PFSK-1 (cell line): ENCODE measurements around the gene SEPTIN1.
A peak's percentile ranks its signal among the peaks of the same experiment; 100 is the strongest.

Experiments
- FOXP2 ChIP-seq: optimal IDR thresholded peaks from 2 replicates; pipeline ENCODE3; 2011; ENCODE audit warnings: borderline replicate concordance, control low read depth, inconsistent platforms; ENCODE audit not compliant: insufficient read depth; ENCODE audit errors: extremely low read length, extremely low read depth
- POLR2AphosphoS5 ChIP-seq: IDR thresholded peaks from 2 replicates; pipeline ENCODE4 v1.6.1; 2012; ENCODE audit warnings: low read depth, mild to moderate bottlenecking, control low read depth, low read length, moderate library complexity
- REST ChIP-seq, 2 experiments: IDR thresholded peaks; 2 replicates each; pipeline versions ENCODE4 v1.6.1 to v1.8.0; 2011 to 2012; ENCODE audit warnings: low read depth in 2 of 2, low read length in 2 of 2, control low read depth in 1 of 2, inconsistent platforms in 1 of 2, mild to moderate bottlenecking in 1 of 2, moderate library complexity in 1 of 2; ENCODE audit not compliant: insufficient read depth in 1 of 2
- SIN3A ChIP-seq: IDR thresholded peaks from 2 replicates; pipeline ENCODE4 v1.6.1; 2012; ENCODE audit warnings: mild to moderate bottlenecking, low read length, moderate library complexity, borderline replicate concordance; ENCODE audit not compliant: insufficient read depth
- TAF1 ChIP-seq: IDR thresholded peaks from 2 replicates; pipeline ENCODE4 v1.6.1; 2012; ENCODE audit warnings: low read length, control low read depth, borderline replicate concordance; ENCODE audit not compliant: insufficient read depth

SEPTIN1 gene

GRCh38 chr16:30356401-30357084 is 25.8 kb downstream of the SEPTIN1 start:
- no peak for TF ChIP-seq POLR2AphosphoS5
- TF ChIP-seq TAF1: no peak
- no peak for TF ChIP-seq FOXP2
- no peak for TF ChIP-seq REST (IDR thresholded peaks at IDR 0.05; ENCODE audit: insufficient read depth in 1 of 2, low read depth in 2 of 2, low read length in 2 of 2)
- TF ChIP-seq SIN3A: no peak

DNA sequence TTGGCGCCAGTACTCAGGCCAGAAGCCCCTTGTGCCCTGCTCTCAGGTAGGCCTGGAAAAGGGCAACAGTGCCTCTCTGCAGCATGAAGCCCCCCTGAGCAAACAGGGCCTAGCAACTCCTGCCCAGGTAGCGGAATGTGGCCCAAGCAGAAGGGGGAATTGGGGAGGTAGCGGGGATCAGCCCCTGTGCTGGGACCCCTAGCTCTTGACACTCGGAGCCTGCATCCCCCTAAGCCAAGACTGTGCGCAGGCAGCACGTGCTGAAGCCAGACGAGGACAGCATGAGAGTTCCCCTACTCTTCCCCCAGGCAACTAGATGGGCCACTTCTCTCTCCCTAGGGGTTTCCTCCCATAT is 26.4 kb downstream of the SEPTIN1 start:
- TF ChIP-seq SIN3A (no peak), REST (IDR thresholded peaks at IDR 0.05; ENCODE audit: insufficient read depth in 1 of 2, low read depth in 2 of 2, low read length in 2 of 2) (no peak), FOXP2 (no peak), TAF1 (no peak), POLR2AphosphoS5 (no peak)

DNA sequence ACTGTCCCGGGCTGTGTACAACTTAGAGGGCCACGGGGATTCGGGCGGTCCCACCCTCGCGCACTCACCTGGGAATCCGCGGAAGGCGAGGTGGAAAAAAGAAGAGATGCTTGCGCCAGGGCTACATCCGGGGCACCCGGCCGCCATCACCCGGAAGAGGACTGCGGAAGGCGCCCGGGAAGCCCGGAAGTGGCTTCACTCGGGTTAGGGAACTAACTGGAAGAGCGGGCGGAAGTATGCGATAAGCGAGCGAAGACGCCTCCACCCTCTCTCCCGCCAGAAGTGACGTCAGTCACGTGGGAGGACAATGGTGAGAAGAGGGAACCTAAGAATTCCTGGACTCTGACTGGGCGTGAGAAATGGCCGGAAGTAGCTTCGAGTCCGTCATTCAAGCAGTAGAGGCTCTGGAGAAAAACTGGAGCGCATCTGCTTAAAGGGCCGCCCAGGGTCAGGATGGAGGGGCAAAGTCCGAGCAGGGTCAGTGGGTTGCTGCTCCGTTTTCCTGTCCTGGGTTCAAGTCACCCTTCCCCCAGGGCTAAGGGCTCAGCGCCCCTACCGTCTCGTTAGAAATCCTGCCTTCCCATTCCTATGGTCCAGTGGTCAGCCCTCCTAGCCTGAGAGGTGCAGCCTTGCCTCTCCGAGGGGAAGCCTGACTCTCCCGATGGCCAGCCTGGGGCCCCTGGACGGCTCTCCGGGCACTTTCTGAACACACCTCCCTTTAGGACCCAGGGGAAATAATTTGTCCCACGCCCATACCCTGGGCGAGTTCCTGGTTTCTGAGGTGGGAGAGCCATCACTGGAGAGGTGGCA is 27.0 kb downstream of the SEPTIN1 start, which contains the start of gene CD2BP2:
CD2BP2 (minus strand) TSS at position 165 of the 810 bp plus-strand sequence. CDS start 627 bp downstream, outside the sequence.
- TF ChIP-seq TAF1 (peak; percentile 92; the same call in 1 of the 2 replicates), REST (IDR thresholded peaks at IDR 0.05; ENCODE audit: insufficient read depth in 1 of 2, low read depth in 2 of 2, low read length in 2 of 2) (peak in 1 of 2 experiments; percentile 47; a peak in 2 of 4 replicates), FOXP2 (no peak), SIN3A (peak; percentile 70; the same call in 1 of the 2 replicates), POLR2AphosphoS5 (peak; percentile 63)

DNA sequence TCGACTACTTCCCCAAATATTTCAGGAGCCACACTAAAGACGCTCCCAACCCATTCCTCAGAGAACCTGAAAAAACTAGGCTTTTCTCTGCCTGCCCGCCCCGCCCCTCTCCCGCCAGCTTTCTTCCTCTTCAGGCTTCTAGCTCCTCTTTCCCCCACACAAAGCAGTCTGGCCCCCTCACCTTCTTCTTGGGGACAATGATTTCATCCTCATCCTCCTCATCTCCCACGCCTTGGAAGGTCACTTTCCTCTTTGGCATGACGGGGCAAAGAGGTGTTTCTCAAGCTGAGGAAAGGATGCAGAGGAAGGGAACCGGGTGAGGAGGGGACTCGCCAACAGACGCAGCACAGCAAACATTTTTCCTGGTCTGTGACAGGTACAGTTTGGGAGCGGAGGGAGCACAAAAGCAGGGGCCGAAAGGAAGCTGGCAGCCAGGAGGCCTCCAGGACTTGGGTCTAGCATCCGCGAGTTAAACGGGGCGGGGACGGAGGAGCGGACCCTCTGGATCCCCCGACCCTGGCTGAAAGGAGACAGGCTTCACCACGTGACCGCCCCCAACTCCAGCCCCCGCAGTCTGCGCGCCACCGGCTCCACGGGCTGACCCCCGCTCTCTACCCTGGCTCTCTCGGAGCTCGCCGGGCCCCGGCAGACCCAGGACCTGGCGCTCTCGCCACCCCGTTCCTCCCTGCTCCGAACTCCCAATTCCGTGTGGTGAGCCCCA is 27.8 kb downstream of the SEPTIN1 start:
- TF ChIP-seq FOXP2 (no peak), REST (IDR thresholded peaks at IDR 0.05; ENCODE audit: insufficient read depth in 1 of 2, low read depth in 2 of 2, low read length in 2 of 2) (no peak), SIN3A (no peak), POLR2AphosphoS5 (no peak), TAF1 (no peak)
